Stimulated activated CD4-positive, alpha-beta T cell treated with anti-CD3 and anti-CD28 coated beads, Interleukin-4, amount 100 ng/mL, for 4 hours (primary cell): ENCODE results near the gene ZPBP2.

Source experiments
- DNase-seq, 2 experiments: peaks; one replicate each; pipeline ENCODE4 v3.0.0-alpha.2; 2020

The ZPBP2 gene

GRCh38 chr17:39916918-39917317 is 48.9 kb downstream of the ZPBP2 start:
- no peak for DNase-seq

- no peak for DNase-seq
Measured at GRCh38 chr17:39919087-39919683, 51.2 kb downstream of the ZPBP2 start.

GRCh38 chr17:39920218-39921210 is 52.5 kb downstream of the ZPBP2 start:
- peak; percentile 60 to 71 for DNase-seq

GRCh38 chr17:39921323-39921722 is 53.3 kb downstream of the ZPBP2 start:
- peak; percentile 15 to 40 for DNase-seq

- DNase-seq, result no peak
Measured at GRCh38 chr17:39922006-39922405, 54.0 kb downstream of the ZPBP2 start.

GRCh38 chr17:39923230-39923629 is 55.2 kb downstream of the ZPBP2 start:
- DNase-seq, result no peak

GRCh38 chr17:39923836-39924690 is 56.1 kb downstream of the ZPBP2 start:
- DNase-seq, result no peak

- DNase-seq, result no peak
Measured at GRCh38 chr17:39924691-39925055, 56.7 kb downstream of the ZPBP2 start.

GRCh38 chr17:39925282-39926134 is 57.5 kb downstream of the ZPBP2 start:
- no peak for DNase-seq

- no peak for DNase-seq
Measured at GRCh38 chr17:39926135-39926587, 58.2 kb downstream of the ZPBP2 start.

- peak; percentile 45 to 48 for DNase-seq
Measured at GRCh38 chr17:39926588-39927100, 58.6 kb downstream of the ZPBP2 start.
